Measurements from ENCODE around the gene ESYT2. TPM values are rescaled to one million over a fixed set of nuclear protein-coding genes. Genes with fewer than 3 reads are reported as not detected.

The ESYT2 gene
- total RNA-seq, 1 donor from 2014 or later = 60.9 TPM

Other genes with a start within 250 kb of the ESYT2 start
- 0.09 TPM in 1 of 2 replicates, not detected in the other for gene PTPRN2, start 241.7 kb downstream of the ESYT2 start, total RNA-seq
- gene NCAPG2, start 124.7 kb downstream of the ESYT2 start, total RNA-seq = 8.7 and 9.6 TPM in 2 replicates
- gene DYNC2I1, start 27.0 kb upstream of the ESYT2 start, total RNA-seq = 17.0 and 20.2 TPM in 2 replicates

Measured in astrocyte (in vitro differentiated cells and primary cell).